SHP77 treated with DMSO at 0.1 percent for 48 hours (cell line): ENCODE data around the gene ASIC4.

Experiments used
- DNase-seq: peaks from one replicate; lab custom pipeline; 2025; lab: John Stamatoyannopoulos, UW

ASIC4 gene, protein sequence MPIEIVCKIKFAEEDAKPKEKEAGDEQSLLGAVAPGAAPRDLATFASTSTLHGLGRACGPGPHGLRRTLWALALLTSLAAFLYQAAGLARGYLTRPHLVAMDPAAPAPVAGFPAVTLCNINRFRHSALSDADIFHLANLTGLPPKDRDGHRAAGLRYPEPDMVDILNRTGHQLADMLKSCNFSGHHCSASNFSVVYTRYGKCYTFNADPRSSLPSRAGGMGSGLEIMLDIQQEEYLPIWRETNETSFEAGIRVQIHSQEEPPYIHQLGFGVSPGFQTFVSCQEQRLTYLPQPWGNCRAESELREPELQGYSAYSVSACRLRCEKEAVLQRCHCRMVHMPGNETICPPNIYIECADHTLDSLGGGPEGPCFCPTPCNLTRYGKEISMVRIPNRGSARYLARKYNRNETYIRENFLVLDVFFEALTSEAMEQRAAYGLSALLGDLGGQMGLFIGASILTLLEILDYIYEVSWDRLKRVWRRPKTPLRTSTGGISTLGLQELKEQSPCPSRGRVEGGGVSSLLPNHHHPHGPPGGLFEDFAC

DNA sequence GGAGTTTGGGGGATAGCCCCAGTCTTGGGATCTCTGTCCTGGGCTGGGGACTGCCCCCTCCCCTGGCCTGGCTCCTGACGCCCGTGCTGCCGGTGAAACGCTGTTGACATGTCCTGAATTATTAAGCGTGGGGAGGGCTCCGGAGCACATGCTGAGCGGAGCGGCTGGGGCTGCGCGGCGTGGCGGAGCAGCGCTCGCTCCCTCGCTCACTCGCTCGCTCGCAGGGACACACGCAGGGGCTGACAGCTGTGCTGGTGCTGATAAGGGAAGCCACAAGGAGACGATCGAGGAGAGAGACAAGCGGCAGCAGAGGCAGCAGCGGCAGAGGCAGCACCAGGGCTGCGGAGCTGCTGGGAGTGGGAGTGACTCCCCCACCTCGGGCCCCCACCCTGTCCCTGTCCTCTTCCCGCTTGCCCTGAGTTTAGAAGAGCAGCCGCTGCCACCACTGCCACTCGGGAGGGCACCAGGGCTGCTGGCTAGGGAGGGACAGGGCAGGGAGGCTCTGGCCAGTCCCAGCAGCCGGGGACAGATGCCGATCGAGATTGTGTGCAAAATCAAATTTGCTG, at the start of gene ASIC4:
ASIC4 (plus strand) TSS at position 287 of the 566 bp plus-strand sequence; CDS start at position 530, 243 bp downstream.
- DNase-seq = no peak

DNA sequence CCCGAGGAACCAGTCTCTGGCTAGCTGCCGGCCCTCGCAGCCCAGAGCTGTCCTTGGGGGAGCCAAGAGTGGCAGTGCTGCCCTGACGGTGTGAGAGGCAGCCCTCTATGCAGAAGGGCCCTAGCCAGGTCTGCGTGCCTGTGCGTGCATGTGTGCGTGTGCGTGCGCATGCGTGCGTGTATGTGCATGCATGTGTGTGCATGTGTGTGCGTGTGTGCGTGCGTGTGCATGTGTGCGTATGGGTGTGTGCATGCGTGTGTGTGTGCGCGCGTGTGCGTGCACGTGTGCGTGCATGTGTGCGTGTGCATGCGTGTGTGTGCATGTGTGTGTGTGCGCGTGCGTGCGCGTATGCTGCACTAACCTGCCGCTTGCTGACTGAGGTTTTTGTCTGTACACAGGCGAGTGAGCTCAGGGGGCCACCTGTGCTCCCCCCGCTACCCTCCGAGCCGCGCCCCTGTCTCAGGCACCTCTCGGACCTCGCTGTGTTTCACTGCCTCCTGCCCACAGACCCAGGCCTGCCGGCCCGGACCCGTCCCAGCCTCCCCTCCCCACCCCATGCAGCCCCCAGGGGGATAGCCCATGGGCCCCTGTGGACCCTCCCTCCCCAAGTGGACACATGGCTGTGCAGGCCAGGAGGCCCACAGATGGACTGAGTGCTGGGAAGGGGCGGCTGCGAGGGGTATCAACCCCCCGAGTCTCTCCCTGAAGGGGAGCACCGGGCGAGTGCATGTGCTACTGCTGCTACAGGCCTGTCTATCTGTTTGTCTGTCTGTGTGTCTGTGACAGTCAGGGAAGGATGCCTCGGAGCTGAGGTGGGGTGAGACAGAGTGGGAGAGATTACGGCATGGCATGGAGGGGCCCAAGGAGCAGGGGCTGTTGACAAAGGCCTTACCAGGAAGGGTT, 48.4 kb upstream of the ASIC4 start:
- DNase-seq = no peak

DNA sequence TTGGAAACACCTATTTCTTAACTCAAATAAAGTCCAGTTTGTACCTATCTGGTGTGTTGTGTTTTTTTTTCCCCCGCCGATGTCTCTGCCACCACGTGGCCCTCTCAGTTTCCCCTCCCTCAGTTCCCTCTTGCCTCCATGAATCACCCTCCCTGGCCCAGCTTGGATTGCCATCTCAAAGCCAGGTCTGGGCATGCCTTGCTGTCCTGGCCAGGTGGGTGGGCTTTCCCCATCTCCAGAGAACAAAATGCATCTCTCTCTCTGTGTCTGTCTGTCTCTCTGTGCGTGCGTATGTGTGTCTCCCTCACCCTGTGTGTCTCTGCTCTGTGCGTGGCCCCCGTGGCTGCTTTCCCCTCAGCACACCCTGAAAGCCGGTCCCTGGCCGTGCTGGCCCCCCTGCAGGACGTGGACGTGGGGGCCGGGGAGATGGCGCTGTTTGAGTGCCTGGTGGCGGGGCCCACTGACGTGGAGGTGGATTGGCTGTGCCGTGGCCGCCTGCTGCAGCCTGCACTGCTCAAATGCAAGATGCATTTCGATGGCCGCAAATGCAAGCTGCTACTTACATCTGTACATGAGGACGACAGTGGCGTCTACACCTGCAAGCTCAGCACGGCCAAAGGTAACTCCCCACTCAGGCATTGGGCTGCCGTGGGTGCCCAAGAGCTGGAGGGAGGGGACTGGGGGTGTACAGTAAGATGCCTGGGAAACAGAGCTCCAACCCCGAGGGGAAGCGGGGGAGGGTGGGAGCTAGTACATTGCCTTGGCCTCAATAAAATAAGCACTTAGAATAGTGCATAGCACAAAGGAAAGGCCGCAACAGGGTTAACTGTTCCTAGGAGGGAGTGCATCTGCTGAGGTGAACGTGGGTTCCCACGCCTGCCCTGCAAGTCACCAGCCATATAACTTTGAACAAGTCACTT, 47.2 kb upstream of the ASIC4 start:
- no peak for DNase-seq

DNA sequence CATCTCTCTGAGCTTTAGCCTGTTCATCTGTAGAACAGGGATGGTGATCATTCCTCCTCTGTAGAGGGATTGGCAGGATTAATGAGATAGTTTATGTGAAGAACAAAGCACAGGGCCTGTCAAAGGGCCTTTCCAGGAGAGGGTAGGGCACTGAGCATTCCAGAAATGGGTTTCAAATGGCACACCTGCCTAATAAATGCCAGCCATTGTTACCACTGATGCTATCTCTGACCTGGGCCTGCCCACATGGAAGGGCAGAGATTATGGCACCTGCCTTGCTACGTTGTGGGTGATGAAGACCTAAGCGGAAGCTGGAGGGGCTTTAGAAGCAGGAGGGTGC, 46.6 kb upstream of the ASIC4 start:
- DNase-seq = no peak

DNA sequence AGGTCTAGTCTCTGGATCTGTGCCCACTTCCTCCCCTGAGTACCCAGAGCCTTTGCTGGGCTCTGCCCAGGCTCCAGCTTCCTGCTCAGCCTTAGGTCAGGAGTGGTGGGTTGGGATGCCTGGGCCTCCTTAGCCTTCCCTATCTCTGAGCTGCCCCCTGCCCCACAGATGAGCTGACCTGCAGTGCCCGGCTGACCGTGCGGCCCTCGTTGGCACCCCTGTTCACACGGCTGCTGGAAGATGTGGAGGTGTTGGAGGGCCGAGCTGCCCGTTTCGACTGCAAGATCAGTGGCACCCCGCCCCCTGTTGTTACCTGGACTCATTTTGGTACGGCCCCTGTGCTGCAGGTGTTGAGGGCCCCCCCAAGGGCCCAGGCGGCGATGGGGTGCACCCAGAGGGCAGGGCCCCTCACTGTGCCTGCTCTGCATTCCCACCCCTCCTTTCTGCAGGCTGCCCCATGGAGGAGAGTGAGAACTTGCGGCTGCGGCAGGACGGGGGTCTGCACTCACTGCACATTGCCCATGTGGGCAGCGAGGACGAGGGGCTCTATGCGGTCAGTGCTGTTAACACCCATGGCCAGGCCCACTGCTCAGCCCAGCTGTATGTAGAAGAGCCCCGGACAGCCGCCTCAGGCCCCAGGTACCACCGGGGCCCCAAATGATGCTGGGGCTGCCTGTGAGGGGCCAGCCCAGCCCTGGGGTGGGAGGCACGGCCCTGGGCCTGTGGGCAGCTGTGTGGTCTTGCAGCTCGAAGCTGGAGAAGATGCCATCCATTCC, 45.7 kb upstream of the ASIC4 start:
- DNase-seq = no peak

DNA sequence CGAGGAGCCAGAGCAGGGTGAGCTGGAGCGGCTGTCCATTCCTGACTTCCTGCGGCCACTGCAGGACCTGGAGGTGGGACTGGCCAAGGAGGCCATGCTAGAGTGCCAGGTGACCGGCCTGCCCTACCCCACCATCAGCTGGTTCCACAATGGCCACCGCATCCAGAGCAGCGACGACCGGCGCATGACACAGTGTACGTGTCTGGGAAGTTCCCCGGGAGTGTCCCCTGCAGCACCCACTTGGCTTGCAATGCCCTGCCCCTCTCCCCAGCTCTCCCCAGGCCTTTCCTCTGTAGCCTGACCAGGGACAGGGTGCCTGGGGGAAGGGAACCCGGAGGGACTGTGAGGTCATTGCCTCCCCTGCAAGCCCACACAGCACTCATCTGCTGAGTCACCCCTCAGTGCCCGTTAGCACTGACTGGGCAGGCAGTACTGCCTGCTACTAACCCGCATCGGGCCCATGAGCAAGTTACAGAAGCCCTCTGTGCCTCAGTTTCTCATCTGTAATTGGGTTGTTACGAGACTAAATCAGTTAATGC, 45.0 kb upstream of the ASIC4 start:
- no peak for DNase-seq

DNA sequence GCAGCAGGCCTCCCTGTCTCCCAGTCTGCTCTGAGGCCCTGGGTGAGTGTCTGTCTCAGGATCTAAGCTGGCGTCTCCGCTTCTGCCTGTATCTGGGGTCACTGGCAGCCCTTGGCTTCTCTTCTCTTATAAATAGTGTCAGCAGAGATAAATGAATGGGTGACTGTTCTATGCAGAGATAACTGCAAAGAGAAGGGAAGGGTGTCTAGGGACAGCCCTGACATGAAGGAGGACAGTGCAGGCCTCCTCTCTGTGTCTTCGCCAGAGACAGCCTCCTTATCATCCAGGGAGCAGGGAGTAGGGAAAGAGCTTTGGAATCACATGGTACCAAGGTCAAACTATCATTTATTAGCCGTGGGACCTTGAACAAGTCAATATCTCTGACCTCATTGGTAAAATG, 43.9 kb upstream of the ASIC4 start:
- no peak for DNase-seq

DNA sequence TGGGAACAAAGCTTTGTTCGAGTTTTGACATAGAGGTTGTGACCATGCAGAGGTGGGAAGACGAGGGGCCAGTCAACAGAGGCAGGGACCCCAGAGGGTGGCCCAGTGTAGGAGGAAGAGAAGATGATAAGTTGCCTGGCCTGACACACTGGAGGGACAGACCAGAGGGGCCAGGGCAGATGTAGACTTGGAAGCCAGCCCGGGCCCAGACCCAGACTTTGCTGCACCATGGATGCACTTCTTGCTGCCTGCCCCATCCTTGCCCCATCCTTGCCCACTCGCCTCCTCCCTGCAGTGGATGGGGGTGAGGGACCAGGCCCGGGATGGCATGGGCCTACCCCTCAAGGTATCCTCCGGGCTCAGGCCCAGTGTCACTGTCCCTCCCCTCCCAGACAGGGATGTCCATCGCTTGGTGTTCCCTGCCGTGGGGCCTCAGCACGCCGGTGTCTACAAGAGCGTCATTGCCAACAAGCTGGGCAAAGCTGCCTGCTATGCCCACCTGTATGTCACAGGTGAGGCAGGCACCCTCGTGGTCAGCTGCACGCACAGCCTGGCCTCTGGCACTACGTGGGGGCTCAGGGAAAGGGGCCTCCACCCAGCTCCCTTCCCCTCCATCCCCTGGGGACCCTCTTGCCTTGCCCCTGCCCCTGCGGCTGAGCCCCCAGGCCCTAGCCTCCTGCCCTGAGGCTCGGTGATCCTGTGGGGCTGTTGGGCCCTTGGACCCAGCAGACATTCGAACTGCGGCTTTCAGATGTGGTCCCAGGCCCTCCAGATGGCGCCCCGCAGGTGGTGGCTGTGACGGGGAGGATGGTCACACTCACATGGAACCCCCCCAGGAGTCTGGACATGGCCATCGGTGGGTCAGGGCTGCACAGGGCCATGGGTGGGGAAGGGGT, 42.6 kb upstream of the ASIC4 start:
- DNase-seq = no peak

DNA sequence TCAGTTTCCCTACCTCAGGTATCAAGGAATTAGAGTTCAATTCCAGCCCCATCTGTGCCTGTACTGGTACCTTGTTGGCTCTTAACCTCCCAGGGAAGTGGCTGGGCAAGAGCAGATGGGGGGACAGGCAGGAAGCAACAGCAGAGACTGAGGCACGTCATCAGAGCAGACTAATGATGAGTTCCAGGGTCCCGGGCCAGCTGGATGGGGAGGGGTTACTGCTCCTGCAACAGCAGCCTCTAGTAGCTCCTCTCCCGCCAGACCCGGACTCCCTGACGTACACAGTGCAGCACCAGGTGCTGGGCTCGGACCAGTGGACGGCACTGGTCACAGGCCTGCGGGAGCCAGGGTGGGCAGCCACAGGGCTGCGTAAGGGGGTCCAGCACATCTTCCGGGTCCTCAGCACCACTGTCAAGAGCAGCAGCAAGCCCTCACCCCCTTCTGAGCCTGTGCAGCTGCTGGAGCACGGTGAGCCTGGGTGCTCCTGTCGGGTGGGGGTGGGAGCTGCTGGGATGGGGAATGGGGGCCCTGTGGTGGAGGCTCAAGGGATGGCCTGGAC, 41.6 kb upstream of the ASIC4 start:
- no peak for DNase-seq

DNA sequence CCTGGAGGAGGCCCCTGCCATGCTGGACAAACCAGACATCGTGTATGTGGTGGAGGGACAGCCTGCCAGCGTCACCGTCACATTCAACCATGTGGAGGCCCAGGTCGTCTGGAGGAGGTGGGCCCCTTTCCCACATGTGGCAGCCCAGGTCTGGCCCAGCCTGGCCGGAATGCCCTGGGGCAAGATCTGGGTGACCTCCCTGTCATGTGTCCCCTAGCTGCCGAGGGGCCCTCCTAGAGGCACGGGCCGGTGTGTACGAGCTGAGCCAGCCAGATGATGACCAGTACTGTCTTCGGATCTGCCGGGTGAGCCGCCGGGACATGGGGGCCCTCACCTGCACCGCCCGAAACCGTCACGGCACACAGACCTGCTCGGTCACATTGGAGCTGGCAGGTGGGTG, 40.8 kb upstream of the ASIC4 start:
- no peak for DNase-seq

DNA sequence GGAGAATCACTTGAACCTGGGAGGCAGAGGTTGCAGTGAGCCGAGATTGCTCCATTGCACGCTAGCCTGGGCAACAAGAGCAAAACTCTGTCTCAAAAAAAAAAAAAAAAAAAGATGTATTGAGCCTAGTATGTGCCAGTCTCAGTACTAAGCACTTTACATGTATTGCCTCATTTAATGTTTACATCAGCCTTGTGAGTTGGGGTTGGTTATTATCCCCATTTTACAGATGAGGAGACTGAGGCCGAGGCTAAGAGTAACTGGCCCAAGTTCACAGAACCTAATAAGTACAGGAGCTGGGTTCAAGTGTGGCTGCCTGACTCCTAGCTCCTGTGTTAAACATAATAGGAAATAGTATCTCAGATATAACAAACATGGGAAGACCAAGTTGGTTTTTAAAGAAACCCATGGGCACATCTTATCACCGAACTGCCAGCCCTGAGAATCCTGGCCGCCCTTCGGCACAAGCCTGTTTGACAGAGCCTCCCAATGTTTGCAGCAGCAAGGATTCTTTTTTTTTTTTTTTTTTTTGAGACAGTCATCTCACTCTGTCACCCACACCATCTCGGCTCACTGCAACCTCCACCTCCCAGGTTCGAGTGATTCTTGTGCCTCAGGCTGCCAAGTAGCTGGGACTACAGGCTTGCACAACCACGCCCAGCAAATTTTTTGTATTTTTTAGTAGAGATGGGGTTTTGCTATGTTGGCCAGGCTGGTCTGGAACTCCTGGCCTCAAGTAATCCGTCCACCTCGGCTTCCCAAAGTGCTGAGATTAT, 39.8 kb upstream of the ASIC4 start:
- DNase-seq = no peak

DNA sequence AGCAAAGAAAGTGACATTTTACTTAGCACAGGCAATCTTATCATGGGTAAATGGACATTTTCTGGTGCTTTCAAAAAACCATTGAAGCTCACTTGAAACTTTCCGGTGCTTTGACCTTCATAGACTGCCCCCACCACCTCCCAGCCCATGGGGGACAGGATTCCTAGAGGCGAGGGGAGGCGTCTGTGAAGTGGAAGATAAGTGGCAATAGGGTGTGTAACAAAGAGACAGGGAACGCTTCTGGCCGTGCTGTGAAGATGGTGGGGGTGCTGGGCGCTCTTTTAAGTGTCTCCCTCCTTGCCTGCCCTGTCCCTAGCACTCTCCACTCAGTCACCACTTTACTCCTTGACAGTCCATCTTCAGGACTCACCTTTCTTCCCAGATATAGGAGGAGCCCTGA, 39.0 kb upstream of the ASIC4 start:
- no peak for DNase-seq

DNA sequence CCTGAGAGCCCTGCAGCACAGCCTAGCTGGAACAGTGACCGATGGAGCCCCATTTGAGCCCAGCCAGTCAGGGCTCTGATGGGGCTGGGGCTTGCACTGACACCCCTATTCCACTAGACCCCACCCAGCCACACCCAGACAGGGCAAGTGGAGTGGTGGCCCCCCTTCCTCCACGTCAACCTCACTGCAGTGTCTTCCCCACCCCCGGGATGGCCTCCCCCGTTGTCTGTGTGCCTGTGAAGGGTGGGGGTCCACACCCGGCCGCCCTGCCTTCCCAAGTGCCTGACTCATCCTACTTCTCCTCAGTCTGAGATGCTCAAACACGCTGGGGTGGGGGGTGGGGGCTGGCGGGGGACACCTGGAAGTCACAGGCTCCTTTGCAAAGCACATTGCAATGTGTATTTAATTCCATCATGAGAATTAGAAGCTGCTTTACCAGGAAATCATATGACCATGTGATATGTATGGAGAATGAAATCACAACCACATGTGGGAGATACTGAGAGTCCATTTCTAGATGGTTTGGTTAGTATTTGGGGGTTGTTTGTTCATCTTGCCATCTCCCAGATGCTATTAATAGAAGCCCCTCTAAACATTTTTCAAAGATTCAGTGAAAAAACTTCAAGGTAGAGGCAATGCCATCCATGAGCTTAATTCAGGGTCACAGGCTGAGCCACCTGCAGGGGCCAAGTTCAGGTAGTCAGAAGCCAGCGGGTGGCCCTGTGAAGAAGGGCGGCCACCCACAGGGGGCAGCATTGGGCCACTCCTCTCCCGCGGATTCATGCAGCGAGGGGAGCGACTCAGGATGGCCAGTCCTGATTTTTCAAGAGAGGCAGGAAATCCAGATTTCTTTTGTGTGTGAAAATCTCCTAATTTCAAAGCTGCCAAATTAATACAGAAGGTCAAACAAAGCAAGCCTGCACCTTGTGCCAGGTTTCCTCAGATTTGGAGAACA, 38.3 kb upstream of the ASIC4 start:
- DNase-seq = peak; percentile 58

DNA sequence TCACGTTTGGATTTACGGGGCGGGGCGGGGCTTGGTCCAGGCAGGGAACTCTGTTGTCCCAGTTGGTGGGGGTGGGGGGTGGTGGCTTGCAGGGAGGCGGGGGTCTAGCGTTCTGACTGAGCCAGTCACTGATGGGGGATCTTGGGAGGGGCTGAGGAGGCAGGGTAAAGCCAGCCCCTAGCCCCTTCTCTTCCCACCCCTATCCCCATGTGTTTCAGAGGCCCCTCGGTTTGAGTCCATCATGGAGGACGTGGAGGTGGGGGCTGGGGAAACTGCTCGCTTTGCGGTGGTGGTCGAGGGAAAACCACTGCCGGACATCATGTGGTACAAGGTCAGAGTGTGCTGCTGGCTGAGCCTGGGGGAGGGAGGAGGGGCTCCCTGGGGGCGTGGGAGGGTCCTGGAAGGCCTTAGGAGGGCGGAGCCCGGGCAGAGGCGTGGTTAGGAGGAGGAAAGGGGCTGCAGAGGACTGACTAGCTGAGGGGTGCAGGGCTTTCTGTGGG, 37.6 kb upstream of the ASIC4 start:
- no peak for DNase-seq

DNA sequence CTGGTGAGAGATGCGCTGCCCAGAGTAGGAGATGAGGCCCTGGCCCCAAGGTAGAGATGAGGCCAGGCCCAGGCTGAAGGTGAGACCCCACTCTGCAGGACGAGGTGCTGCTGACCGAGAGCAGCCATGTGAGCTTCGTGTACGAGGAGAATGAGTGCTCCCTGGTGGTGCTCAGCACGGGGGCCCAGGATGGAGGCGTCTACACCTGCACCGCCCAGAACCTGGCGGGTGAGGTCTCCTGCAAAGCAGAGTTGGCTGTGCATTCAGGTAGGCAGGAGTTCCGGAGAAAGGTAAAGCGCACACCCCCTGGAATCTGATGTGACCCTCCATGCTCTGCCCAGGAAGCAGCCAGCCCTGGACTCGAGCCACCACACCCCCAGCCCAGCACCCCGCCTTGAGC, 37.1 kb upstream of the ASIC4 start:
- no peak for DNase-seq

DNA sequence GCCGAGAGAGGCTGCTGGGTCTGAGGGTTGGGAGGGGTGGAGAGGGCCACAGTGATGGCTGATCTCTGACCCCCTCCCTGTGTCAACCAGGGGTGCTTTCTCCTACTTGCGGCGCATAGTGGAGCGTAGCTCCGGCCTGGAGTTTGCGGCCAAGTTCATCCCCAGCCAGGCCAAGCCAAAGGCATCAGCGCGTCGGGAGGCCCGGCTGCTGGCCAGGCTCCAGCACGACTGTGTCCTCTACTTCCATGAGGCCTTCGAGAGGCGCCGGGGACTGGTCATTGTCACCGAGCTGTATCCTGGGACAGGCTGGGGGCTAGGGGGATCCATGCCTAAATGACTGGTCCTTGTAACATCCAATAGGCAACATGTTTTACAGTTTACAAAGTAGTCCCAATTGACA, 36.5 kb upstream of the ASIC4 start:
- no peak for DNase-seq

DNA sequence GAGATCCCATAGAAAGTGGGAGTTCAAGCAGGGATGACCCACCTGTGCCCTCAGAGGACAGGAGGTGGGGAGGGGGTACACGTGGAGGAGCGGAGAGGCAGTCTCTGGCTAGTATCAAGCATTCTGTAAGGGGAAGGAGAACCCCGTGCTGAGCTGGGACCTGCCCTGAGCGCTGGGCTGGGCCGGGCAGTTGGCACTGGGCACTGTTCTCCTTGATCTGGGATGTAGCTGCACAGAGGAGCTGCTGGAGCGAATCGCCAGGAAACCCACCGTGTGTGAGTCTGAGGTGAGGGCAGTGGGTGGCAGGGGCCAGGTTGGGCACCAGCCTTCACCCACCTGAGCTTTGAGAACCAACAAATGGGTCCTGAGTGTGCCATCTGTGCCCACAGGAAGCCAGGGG, 35.4 kb upstream of the ASIC4 start:
- DNase-seq = no peak
